AG04449 (cell line): ENCODE results near the gene PFKL.

Experiments
- CTCF ChIA-PET: fragments of 350-600 bp; formaldehyde crosslinking; extraction: SDS; loops from one replicate; lab custom pipeline; 2021; ENCODE audit warnings: antibody characterized with exemption; lab: Yijun Ruan, JAX
- POLR2A ChIA-PET: fragments of 400-600, 350-600 bp; formaldehyde crosslinking; extraction: SDS; loops from one replicate; lab custom pipeline; 2020; ENCODE audit warnings: antibody characterized with exemption, inconsistent platforms; lab: Yijun Ruan, JAX
- DNase-seq: peaks from one replicate; pipeline ENCODE4 v3.0.0-alpha.2; 2010; ENCODE audit warnings: low read depth, low spot score
- H3K4me3 ChIP-seq: 2 replicates; pipeline ENCODE4 v1.5.1; 2011; ENCODE audit warnings: low read depth, mild to moderate bottlenecking, control low read depth, low read length
- CTCF ChIP-seq: IDR thresholded peaks from one replicate; pipeline ENCODE4 v1.5.1; 2011; ENCODE audit warnings: mild to moderate bottlenecking, moderate library complexity, low read length, control low read depth, inconsistent platforms; ENCODE audit not compliant: insufficient read depth; ENCODE audit errors: missing control alignments

PFKL gene

GRCh38 chr21:44318489-44319285, 18.8 kb downstream of the PFKL start:
- CTCF ChIA-PET = interaction anchor here (1.3 kb wide), 1 partner anchor 15 kb away, joined by 4 read pairs; no protein-coding TSS in a partner anchor
- H3K4me3 ChIP-seq = no peak overlapping the region
- no peak for TF ChIP-seq CTCF
- no peak for DNase-seq
- POLR2A ChIA-PET = interaction anchor here (1.4 kb wide), 1 partner anchor 15 kb away, joined by 4 read pairs; no protein-coding TSS in a partner anchor

GRCh38 chr21:44319407-44320065, 19.7 kb downstream of the PFKL start:
- no peak for DNase-seq
- no peak overlapping the region for H3K4me3 ChIP-seq
- TF ChIP-seq CTCF = no peak
- ChIA-PET POLR2A (interaction anchor here (1.4 kb wide), 1 partner anchor 14 kb away, joined by 4 read pairs; no protein-coding TSS in a partner anchor), CTCF (interaction anchor here (0.9 to 1.4 kb wide), 4 partner anchors 12 to 18 kb away, joined by 3 to 6 read pairs (median 4); no protein-coding TSS in a partner anchor)

- POLR2A ChIA-PET = no interaction called here
- CTCF ChIA-PET = no interaction called here
These were observed 21.0 kb downstream of the PFKL start for GRCh38 chr21:44320847-44321246.

GRCh38 chr21:44321846-44322450, 22.1 kb downstream of the PFKL start:
- CTCF ChIA-PET = no interaction called here
- no peak overlapping the region for H3K4me3 ChIP-seq
- no peak for TF ChIP-seq CTCF
- POLR2A ChIA-PET = no interaction called here
- DNase-seq = no peak

More at GRCh38 chr21:44320847-44321246, 21.0 kb downstream of the PFKL start:
- TF ChIP-seq CTCF = no peak
- no peak for DNase-seq
- no peak overlapping the region for H3K4me3 ChIP-seq

- TF ChIP-seq CTCF = no peak
- POLR2A ChIA-PET = no interaction called here
- DNase-seq = no peak
- CTCF ChIA-PET = no interaction called here
- no peak overlapping the region for H3K4me3 ChIP-seq
These were observed 22.9 kb downstream of the PFKL start for GRCh38 chr21:44322621-44323325.
